Testis (tissue), 2 donors: ENCODE measurements around the gene GAL3ST3.

Experiments used
- POLR2A ChIP-seq: fragments of 450-650 bp; IDR thresholded peaks from one replicate; pipeline ENCODE4 v1.6.1; 2017; ENCODE audit warnings: antibody characterized with exemption, mild to moderate bottlenecking, moderate library complexity
- TF ChIP-seq, protein P1 (sequence below), 3 experiments: fragments of 450-650 bp in 2 of 3; fragments of 200-600 bp in 1 of 3; sonication (generic) in 1 of 3; IDR thresholded peaks; one replicate each; pipeline ENCODE4 v1.5.1; 2016 to 2019; ENCODE audit warnings: antibody characterized with exemption in 3 of 3, mild to moderate bottlenecking in 2 of 3, moderate library complexity in 1 of 3

DNA sequence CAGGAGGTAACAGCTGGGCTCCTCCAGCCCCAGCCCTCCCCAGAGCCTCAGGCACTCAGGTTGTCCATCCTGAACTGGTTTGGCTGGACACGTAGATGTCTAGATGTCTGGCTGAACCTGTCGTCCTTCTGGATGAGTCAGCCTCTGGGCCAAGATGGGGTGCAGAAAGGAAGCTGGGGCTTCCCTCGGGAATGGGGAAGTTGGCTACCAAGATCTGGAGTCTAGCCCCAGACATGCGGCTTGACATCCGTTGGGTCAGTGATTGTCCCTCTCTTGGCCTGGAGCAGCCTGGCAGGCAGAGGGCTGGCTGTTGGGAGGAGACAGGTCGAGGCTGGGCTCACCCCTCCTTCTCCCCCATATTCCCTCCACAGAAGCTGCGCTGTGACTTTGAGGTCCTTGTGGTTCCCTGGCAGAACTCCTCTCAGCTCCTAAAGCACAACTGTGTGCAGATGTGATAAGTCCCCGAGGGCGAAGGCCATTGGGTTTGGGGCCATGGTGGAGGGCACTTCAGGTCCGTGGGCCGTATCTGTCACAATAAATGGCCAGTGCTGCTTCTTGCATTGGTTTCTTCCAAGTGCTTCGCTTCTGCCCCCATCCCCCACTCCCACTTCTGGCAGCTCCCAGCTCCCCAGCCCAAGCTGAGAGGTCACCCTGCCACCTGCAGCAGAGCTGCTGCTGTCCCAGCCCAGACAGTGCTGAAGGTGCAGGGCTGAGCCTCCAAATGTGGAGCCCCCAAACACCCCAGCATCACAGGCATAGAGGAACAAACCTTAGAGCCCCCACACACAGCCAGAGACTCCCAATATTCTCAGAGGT is 35.8 kb downstream of the GAL3ST3 start:
- TF ChIP-seq, protein P1, sequence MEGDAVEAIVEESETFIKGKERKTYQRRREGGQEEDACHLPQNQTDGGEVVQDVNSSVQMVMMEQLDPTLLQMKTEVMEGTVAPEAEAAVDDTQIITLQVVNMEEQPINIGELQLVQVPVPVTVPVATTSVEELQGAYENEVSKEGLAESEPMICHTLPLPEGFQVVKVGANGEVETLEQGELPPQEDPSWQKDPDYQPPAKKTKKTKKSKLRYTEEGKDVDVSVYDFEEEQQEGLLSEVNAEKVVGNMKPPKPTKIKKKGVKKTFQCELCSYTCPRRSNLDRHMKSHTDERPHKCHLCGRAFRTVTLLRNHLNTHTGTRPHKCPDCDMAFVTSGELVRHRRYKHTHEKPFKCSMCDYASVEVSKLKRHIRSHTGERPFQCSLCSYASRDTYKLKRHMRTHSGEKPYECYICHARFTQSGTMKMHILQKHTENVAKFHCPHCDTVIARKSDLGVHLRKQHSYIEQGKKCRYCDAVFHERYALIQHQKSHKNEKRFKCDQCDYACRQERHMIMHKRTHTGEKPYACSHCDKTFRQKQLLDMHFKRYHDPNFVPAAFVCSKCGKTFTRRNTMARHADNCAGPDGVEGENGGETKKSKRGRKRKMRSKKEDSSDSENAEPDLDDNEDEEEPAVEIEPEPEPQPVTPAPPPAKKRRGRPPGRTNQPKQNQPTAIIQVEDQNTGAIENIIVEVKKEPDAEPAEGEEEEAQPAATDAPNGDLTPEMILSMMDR (IDR thresholded peaks at IDR 0.05) = no peak
- TF ChIP-seq POLR2A = no peak
